HG02885 (cell line): ENCODE measurements around the gene SEMA3D.
"Not testable (repeated sequence)": the region's sequence is repeated elsewhere in the genome, so short reads cannot be mapped to it uniquely, and the experiment has no call there.

Source experiments
- ATAC-seq: cut with Tn5 transposase; IDR thresholded peaks from one replicate; pipeline ENCODE4 v1.9.1; 2021; ENCODE audit warnings: mild to moderate bottlenecking; ENCODE audit not compliant: unreplicated experiment, poor library complexity

Gene SEMA3D

DNA sequence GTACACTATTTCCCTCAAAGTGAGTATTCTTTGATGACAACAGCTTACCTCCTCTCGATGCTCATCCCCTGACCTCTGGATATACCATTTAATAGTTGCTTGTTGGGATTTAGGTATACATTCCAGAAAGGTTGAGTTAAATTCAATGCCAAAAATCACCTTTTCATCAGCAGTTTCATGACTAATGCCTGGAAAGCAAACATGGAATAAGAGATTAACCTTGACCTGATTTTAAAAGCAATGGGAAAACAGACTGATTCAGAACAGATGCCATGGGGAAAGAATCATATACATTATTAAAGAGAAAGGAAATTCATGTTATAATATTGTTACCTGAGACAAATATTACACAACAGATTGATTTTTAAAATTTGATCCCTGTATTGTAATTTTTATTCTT lies 180.1 kb downstream of the SEMA3D start:
- ATAC-seq: no peak

DNA sequence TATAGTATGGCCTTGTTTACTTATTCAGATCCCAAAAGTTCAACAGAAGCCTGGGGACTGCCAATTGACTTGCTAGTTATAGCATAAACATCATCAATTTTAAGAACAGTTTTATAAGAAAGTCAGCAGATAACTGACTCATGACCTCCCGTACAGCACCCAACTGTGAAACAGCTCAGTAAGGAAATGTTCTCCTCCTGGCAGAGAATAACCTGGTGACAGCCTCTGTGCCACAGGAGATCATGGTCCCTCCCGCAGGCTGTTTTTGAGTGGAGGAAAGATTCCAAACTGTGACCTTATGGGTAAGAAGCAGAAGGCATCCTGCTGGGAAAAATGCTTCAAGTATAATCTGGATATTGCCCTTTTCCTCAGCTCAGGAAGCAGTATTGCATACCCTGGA lies 182.5 kb downstream of the SEMA3D start:
- no peak for ATAC-seq

DNA sequence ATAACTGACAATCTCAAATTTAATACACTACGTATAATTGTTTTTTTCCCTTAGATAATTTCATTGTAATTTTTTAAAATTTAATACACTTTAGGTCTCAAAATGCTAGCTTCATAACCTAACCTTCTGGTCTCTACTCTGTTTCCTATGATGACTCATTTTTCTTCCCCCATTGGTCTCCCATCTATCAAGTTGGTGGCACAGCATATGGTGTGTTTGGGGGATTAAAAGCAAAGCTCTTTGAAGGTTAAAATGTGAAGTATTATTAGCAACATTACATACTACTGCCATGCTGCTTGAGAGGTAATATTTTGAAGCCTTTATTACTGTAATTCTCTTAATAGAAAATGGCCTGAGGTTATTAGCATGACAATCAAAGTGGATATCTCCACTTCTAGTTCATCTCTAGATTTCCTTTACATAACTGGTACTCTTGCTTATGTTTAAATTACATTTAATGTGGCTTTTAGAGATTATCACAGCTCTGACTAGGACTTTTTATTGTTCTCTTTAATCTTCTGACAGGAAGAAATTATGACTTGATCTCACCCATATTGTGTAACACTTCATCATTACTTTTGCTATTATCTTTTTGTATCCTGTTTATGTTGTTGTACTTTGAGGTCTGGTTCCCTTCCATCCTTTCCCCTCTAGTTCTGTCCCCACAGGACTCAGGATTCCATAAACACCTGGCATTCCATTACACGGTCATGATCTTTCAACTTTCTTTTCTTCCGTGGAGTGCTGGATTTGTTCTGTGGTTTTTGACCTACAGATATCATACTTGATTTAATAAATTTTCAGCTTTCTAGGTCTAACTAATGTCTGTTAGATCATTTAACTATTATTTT lies 185.1 kb downstream of the SEMA3D start:
- no peak for ATAC-seq

DNA sequence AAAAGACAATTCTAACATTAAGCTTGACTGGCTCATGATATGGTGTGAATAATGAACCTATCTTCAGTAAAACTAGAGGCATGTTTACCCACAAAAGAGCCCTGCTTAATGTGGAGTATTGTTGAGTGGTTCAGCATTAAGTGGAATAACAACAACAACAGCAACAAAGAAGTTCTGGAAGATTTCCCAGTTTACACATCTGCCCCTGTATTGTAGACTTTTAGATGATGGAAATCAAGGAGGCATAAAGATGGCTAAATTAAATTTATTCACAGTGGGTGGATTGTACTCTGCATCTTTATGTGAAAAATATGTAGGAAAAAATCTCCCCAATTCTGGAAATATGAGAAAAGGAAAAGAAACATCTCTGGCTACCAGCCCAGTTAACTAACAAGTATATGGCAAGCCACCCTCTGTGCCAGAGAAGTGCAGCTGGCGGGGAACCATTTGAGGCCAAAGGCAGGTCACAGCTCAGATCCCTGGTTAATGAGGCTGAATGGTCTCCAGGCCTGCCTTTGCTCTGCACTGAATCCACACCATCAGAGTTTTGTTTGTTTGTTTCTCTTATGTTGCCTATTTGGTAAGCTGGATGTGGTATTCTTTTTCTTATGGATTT lies 186.0 kb downstream of the SEMA3D start:
- no peak for ATAC-seq

DNA sequence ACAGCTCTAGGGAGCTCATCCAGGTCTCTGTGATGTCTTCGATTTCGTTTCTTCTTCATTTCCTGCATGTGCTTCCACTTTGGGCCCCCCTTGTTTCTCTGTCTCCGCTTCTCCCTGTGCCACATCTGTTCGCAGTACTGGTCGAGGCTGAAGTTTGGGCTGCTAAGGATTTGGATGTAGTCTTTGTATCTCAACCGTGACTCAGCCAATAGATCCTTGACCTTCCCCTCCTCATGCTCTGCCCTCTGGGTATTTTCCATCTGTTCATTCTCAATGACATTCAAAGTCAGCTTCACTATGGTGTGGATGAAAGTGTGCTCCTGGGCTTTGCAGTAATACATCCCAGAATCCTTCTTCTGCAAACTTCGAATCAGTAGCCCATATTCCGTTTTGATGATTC lies 187.4 kb downstream of the SEMA3D start:
- ATAC-seq: no peak

DNA sequence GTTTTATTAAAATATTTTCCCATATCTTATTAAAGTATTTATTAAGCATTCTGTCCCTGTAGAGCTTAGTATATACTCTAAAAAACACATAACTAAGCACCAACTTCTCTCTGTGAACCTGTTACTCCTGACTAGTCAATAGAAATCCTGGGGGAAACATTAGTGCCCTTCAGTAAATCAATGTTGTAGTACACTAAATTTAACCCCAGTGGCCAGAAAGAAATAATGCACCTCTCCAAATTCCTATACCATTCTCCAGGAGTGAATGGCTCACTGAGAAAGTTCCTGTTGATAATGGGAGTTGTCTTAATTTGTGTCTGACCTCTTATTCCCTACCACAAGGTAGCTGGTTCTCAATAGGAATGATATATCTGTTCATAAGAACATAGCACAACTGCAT lies 188.2 kb downstream of the SEMA3D start:
- no peak for ATAC-seq

DNA sequence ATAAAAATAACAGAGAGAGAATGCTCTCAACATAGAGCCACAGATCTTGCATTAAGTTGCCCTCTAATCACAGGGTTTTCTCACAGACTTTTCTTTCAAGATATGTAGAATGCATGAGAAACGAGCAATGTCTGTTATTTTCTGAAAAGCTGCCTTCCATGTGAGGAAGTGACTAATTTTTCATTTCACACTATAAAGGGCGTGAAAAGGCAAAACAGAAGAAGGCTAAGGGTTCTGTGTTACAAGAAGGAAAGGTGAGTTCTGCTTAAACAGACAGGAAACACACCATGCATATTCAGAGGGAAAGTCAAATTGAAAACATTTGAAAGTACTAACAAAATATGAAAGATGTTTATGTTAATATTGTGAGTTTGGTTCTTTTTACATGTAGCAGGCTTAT lies 189.2 kb downstream of the SEMA3D start:
- ATAC-seq: no peak

DNA sequence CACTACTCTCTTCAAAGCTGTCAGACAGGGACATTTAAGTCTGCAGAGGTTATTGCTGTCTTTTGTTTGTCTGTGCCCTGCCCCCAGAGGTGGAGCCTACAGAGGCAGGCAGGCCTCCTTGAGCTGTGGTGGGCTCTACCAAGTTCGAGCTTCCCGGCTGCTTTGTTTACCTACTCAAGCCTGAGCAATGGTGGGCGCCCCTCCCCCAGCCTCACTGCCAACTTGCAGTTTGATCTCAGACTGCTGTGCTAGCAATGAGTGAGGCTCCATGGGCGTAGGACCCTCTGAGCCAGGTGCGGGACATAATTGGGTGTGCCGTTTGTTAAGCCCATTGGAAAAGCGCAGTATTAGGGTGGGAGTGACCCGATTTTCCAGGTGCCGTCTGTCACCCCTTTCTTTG lies 193.9 kb downstream of the SEMA3D start:
- ATAC-seq: not testable (repeated sequence)

DNA sequence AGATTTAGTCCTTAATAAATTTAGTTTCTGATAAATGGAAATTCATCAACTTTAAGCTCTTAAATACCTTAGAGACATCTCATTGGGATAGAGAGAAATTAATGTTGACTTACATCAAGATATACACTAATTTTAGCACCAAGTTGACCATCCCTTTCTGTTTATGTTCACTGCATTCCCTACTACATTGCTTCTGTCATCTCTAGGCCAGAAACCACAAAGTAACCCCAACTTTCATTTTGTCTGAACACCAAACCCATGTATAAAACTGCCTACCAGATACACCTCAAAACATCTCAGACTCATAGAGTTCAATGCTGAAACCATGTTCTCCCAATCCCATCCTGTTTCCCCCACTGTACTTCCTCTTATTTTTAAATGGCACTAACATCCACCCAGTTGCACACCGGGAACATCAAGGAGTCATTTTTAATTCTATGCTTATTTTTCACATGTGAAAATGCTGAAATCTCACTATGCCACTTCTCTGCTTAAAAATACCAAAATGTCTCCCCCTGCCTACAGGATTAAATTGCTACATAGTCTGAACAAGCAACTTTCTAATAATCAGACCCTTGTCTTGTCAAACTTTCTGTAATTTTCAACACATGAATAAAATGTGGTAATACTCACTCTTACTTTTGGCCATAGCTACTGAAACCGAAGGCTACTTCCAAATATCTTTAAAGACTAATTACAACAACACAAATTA lies 201.6 kb downstream of the SEMA3D start:
- ATAC-seq: no peak

DNA sequence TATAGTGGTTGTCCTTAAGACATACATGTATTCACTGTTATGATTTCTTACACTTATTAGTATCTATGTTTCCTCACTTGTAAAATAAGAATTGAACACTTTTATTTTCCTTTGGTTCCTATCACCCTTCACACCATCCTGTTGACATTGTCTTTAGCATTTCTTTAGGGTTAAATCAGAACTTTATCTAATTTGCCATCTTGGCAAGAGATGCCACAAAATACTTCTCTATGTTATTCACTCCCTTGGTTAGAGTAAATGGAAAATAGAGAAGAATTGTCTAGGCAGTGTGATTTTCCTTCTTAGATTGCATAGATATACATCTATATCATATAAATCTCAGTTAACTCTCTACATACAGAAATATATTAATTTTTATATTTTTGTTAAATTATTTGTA lies 204.7 kb downstream of the SEMA3D start:
- ATAC-seq: no peak

DNA sequence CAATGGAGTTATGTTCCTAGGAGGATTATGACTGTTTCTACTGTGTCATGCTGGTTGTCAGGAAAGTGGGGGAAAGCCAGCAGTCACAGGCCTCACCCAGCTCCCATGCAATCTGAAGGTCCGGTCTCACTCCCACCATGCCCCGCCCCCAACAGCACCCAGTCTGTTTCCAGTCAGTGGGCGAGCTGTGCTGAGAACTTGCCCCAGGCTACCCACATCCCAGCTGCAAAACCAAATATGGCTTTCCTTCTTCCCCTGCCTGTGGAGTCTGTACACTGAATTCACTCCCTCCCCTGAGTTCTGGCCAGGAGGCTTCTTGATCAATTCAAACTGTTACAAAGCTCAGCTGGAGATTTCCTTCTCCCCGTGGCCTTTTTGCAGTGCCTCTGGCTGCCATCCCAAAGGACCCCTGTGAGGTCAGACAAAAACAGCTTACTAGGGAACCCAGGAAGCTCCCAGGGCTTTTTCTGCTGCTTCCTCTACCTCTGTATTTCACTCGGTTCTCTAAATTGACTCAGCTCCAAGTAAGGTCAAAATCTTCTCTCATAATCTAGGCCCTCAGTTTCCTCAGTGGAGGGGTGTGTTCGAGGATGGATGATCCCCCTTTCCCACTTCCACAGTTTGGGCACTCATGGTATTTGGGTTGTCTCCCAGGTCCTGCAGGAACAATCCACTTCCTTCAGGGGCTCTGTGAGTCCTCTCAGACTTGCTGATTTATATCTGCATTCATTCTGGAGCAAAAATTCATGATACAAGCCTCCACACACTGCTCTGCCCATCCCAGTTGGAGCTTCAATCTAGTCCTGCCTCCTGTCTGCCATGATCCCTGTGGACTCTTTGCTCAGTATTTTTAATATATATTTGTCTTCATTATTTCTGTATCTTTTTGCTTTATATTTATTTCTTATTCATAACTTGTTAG lies 205.5 kb downstream of the SEMA3D start:
- ATAC-seq: no peak

DNA sequence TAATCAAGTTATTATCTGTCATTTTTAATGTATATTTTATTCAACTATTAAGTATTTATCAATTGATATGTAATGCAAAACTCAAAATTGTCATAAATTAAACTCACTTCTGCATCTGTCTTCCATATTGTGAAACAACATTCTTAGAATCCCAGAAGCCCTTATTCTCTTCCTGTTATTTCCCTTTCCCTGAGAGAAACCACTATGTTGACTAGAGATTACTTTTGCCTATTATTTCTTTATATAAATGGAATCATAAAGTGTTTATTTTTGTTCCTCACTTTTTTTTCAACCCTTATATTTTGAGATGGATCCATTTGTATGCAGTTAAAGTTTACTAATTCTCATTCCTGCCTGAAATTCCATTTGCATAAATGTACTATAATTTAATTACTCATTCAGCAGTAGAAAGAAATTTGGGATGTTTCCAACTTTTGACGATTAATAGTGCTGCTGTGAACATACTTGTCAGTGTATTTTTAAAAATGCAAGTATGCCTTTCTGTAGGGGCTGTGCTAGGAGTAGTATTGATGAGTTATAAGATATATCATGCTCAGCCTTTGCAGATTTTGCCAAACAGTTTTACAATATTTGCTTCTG lies 211.2 kb downstream of the SEMA3D start:
- no peak for ATAC-seq

DNA sequence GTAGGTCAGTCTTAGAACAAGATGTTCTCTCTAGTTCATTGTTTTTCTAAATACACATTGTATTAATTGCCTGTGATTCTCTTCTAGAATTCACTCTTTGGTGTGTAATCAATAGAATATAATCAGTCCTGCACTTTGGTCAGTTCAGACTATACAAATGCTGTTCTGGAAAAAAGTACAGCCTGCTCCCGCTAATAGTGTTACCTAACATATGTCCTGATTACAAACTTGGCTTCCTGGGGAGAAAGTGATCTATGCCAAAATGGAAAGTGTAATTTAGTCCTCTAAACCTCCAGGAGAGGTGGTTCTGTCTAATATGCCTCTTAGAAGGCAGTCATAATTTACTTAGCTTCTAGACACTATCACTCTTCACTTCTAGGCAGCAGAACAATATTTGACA lies 215.5 kb downstream of the SEMA3D start:
- ATAC-seq: no peak

DNA sequence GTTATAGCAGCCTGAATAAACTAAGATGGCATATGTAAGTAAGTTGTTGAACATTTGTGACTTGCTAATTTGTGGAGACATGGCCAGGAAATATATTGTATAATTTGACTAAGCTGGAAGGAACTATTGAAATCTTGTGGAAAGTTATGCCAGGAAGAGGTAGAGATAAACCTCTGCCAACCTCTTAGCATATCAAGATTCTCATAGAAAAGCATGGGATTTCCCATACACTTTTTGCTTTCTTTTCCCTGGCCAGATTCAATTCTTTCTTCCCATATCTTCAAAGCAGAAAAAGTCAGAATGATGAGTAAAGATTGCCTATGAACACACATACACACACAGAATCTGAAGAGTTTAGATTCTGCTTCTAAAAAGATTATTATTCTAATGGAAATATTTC lies 216.2 kb downstream of the SEMA3D start:
- ATAC-seq: no peak

DNA sequence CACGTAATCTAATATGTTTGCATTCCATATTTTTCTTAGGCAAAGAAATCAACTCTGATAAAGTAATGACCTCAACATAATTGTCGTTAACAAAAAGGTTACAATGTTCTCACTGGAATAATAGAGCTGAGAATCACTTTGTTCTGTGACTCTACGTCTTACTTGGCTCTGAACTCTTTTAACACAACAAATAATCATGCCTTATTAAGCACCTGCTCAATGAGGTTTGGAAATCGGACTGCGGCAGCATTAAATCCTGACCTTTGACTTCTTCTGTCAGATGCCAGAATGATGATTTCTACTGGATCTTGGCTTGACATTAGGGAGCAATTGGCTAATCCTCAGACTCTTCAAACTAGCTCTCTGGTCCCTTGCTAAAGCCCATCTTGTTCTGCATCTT lies 233.6 kb downstream of the SEMA3D start:
- no peak for ATAC-seq

DNA sequence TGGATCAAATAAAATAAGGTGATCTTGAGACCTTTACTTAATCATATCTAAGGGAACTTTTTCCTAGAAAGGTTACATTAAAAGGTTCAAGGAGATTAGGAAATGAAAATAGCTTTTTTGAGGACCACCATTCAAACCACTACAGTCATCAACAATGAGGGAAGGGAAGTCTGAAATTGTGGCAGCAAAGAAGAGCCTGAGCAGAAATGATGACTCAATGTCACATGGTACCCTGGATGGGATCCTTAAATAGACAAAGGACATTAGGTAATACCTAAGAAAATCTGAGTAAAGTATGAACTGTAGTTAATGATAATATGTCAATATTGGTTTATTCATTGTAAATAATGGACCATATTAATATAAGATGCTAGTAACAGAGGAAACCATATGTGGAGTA lies 236.0 kb downstream of the SEMA3D start:
- no peak for ATAC-seq

DNA sequence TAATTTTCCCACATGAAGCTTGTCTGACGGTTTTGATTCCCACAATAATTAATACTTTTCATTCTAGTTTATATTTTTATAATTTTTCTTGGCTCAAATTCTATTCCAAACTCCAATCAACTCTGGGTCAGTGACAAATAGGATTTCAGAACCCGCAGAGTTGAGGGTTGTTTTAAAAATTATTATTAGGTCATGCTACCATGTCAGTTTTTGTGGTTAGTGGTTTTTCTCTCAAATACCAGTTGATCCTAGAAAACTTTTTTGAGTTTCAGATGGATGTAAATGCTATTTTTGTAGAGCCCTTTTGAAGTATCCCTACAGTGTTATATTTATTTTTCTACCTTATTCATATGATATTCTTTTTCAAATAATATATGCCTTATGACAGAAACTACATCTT lies 237.4 kb downstream of the SEMA3D start:
- no peak for ATAC-seq

DNA sequence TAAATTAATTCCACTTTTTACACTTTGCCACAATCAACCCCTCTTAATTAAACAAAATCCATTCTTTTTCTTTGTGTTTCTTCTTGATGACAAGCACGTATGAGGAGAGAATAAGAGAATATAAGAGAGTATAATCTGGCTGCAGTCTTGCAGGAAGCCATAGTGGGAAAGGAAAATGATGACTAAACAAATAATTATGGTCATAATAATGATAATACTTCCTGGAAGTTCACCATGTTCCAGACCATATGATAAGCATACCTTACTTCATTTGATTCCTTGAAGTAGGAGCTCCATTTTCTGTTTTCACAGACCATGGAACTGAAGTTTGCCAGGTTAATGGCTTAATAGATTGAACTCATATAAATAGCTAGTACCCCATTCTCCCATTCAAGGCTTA lies 237.8 kb downstream of the SEMA3D start:
- no peak for ATAC-seq

DNA sequence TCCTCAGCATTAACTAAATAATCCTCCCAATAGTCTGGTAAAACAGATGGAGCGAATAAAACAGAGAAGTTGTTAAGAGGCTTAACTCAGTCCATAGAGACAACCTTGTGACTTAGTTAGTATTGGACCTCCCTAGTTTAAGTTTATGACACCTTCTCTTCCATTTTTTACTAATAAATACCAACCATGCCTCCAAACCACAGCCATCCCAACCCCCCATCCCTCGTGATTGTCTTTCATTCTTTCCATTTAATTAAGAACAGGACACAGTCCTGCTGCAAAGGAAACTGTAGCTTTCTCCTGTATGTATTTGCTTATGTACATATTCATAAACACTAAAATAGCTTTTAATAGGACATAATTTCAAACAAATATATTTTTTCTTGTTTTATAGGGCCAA lies 238.2 kb downstream of the SEMA3D start:
- no peak for ATAC-seq

DNA sequence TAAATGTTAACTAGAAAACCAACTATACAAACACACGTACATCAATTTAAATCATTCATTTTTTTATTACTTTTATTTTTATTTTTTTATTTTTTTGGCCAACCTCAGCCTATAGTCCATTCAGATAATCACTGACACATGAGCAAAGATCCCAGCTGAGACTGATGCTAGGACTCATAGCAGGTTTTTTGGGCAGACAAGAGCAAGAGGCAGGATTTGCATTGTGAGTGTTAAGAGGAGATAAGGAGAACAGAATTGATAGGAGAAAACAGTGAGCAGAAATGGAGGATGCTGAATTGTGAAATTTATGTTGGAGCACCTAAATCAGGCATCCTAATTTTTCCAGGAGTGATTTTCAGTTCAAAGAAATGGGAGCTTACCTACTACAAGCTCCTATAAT lies 240.3 kb downstream of the SEMA3D start:
- ATAC-seq: no peak
